Measurements from ENCODE around the gene PALM.
"Not testable (repeated sequence)": the region's sequence is repeated elsewhere in the genome, so short reads cannot be mapped to it uniquely, and the experiment has no call there.

PALM gene

GRCh38 chr19:708154-709143, at the start of gene PALM:
Gene PALM (plus strand): TSS chr19:708935. CDS start chr19:709147, 212 bp downstream.
- DNase-seq, result no peak

- DNase-seq, result no peak
Measured at GRCh38 chr19:660793-661426, 47.8 kb upstream of the PALM start.

- DNase-seq, result no peak
Measured at GRCh38 chr19:661427-662196, 47.1 kb upstream of the PALM start.

- no peak for DNase-seq
Measured at GRCh38 chr19:662207-662961, 46.4 kb upstream of the PALM start.

GRCh38 chr19:662962-663681, 45.6 kb upstream of the PALM start, which contains the start of gene RNF126:
Gene RNF126 (minus strand): TSS chr19:663214. CDS start chr19:663121, 93 bp downstream.
- DNase-seq, result peak; percentile 99

- no peak for DNase-seq
Measured at GRCh38 chr19:663682-664117, 45.0 kb upstream of the PALM start.

- peak; percentile 97 for DNase-seq
Measured at GRCh38 chr19:664913-665443, 43.8 kb upstream of the PALM start.

GRCh38 chr19:666985-667573, 41.7 kb upstream of the PALM start:
- DNase-seq, result not testable (repeated sequence)

- DNase-seq, result not testable (repeated sequence)
Measured at GRCh38 chr19:668675-669434, 39.9 kb upstream of the PALM start.

- DNase-seq, result peak; percentile 78
Measured at GRCh38 chr19:670609-671075, 38.1 kb upstream of the PALM start.

- no peak for DNase-seq
Measured at GRCh38 chr19:674282-675151, 34.2 kb upstream of the PALM start.

- no peak for DNase-seq
Measured at GRCh38 chr19:676007-676338, 32.8 kb upstream of the PALM start.

GRCh38 chr19:676339-677105, 32.2 kb upstream of the PALM start, which contains the start of gene FSTL3:
Gene FSTL3 (plus strand): TSS chr19:676392. CDS start chr19:676424, 32 bp downstream.
- DNase-seq, result no peak

GRCh38 chr19:677201-677600, 31.5 kb upstream of the PALM start:
- peak; percentile 96 for DNase-seq

GRCh38 chr19:677601-678436, 30.9 kb upstream of the PALM start:
- DNase-seq, result peak; percentile 75

GRCh38 chr19:678791-679388, 29.8 kb upstream of the PALM start:
- DNase-seq, result no peak
